GM23338 (cell line): ENCODE results near the gene DNAH8. TPM values are rescaled to one million over a fixed set of nuclear protein-coding genes. Genes with fewer than 3 reads are reported as not detected.

Experiments
- ATAC-seq: fragments of 200-7000 bp; cut with Tn5 transposase; 3 replicates; pipeline ENCODE4 v1.9.1; 2020
- DNase-seq: peaks from one replicate; pipeline ENCODE4 v3.0.0-alpha.2; 2015; ENCODE audit warnings: low spot score
- H2AFZ ChIP-seq: fragments of 200-600 bp; sonication (generic); 2 replicates; pipeline ENCODE4 v1.8.0; 2016; ENCODE audit warnings: antibody characterized with exemption, mild to moderate bottlenecking, moderate library complexity
- H3F3A ChIP-seq: fragments of 200-600 bp; sonication (generic); replicated peaks from 2 replicates; pipeline ENCODE4 v1.8.0; 2017; ENCODE audit warnings: antibody characterized with exemption, mixed run types, low read depth
- H3K27ac ChIP-seq: fragments of 200-600 bp; sonication (generic); 2 replicates; pipeline ENCODE4 v1.6.1; 2016; ENCODE audit warnings: low read depth
- H3K27me3 ChIP-seq: fragments of 200-600 bp; sonication (generic); 2 replicates; pipeline ENCODE4 v1.8.0; 2016; ENCODE audit warnings: mild to moderate bottlenecking, mixed run types, moderate library complexity; ENCODE audit not compliant: insufficient read depth
- H3K36me3 ChIP-seq: fragments of 200-600 bp; sonication (generic); 2 replicates; pipeline ENCODE4 v1.8.0; 2016; ENCODE audit warnings: mild to moderate bottlenecking; ENCODE audit not compliant: insufficient read depth
- H3K4me1 ChIP-seq: fragments of 200-600 bp; sonication (generic); 2 replicates; pipeline ENCODE4 v1.8.0; 2016; ENCODE audit warnings: mild to moderate bottlenecking, moderate library complexity; ENCODE audit not compliant: insufficient read depth
- H3K4me2 ChIP-seq: fragments of 200-600 bp; sonication (generic); 2 replicates; pipeline ENCODE4 v1.7.1; 2017; ENCODE audit warnings: mixed run types
- H3K4me3 ChIP-seq: fragments of 200-600 bp; sonication (generic); 2 replicates; pipeline ENCODE4 v1.6.1; 2016; ENCODE audit warnings: mixed run types
- H3K79me2 ChIP-seq: fragments of 200-600 bp; sonication (generic); replicated peaks from 2 replicates; pipeline ENCODE4 v1.8.0; 2017; ENCODE audit warnings: mild to moderate bottlenecking; ENCODE audit not compliant: insufficient read depth
- H3K9me2 ChIP-seq: fragments of 200-600 bp; sonication (generic); 2 replicates; pipeline ENCODE4 v1.8.0; 2017; ENCODE audit not compliant: insufficient read depth
- H4K20me1 ChIP-seq: fragments of 200-600 bp; sonication (generic); replicated peaks from 2 replicates; pipeline ENCODE4 v1.8.0; 2017; ENCODE audit warnings: mild to moderate bottlenecking; ENCODE audit not compliant: insufficient read depth
- H3K27ac Mint-ChIP-seq: 2 replicates; pipeline ENCODE4 v1.8.0; 2020; ENCODE audit warnings: inconsistent platforms, mild to moderate bottlenecking, moderate library complexity, mixed read lengths
- H3K27me3 Mint-ChIP-seq: 3 replicates; pipeline ENCODE4 v1.8.0; 2022; ENCODE audit warnings: low read depth, mild to moderate bottlenecking, moderate library complexity, mixed read lengths, inconsistent platforms; ENCODE audit not compliant: insufficient read depth, poor library complexity
- H3K36me3 Mint-ChIP-seq: 3 replicates; pipeline ENCODE4 v1.8.0; 2021; ENCODE audit warnings: low read depth, mild to moderate bottlenecking, inconsistent platforms, moderate library complexity, mixed read lengths
- H3K4me1 Mint-ChIP-seq: 3 replicates; pipeline ENCODE4 v1.8.0; 2020; ENCODE audit warnings: mild to moderate bottlenecking, inconsistent platforms, mixed read lengths
- H3K4me3 Mint-ChIP-seq: 3 replicates; pipeline ENCODE4 v1.8.0; 2021; ENCODE audit warnings: moderate library complexity, mild to moderate bottlenecking, inconsistent platforms, mixed read lengths
- H3K9me3 Mint-ChIP-seq: 3 replicates; pipeline ENCODE4 v1.8.0; 2020; ENCODE audit warnings: moderate library complexity, mild to moderate bottlenecking, inconsistent platforms, mixed read lengths
- CTCF ChIP-seq, 2 experiments: fragments of 200-600 bp in 1 of 2; sonication (generic) in 1 of 2; conservative IDR thresholded peaks; 2 replicates each; pipeline versions ENCODE4 v1.5.1 to v1.6.1; 2016 to 2017; ENCODE audit warnings: antibody characterized with exemption in 2 of 2, low read depth in 2 of 2, mild to moderate bottlenecking in 2 of 2, moderate library complexity in 1 of 2
- ETS1 ChIP-seq: IDR thresholded peaks from 2 replicates; pipeline ENCODE4 v1.6.1; 2016; ENCODE audit warnings: antibody characterized with exemption
- EZH2phosphoT487 ChIP-seq: fragments of 200-600 bp; sonication (generic); IDR thresholded peaks from one replicate; pipeline ENCODE4 v1.8.1; 2018; ENCODE audit warnings: antibody characterized with exemption; ENCODE audit not compliant: unreplicated experiment
- JUNB ChIP-seq: IDR thresholded peaks from one replicate; pipeline ENCODE4 v1.6.1; 2016; ENCODE audit warnings: antibody characterized with exemption; ENCODE audit not compliant: unreplicated experiment
- POLR2AphosphoS5 ChIP-seq: IDR thresholded peaks from 2 replicates; pipeline ENCODE4 v1.6.1; 2016; ENCODE audit warnings: antibody characterized with exemption, low read depth
- REST ChIP-seq: IDR thresholded peaks from one replicate; pipeline ENCODE4 v1.6.1; 2018; ENCODE audit warnings: antibody characterized with exemption; ENCODE audit not compliant: unreplicated experiment
- ZNF114 ChIP-seq: fragments of 250-450 bp; sonication (Bioruptor Pico); IDR thresholded peaks from 2 replicates; pipeline ENCODE4 v1.5.0; 2020; ENCODE audit warnings: mild to moderate bottlenecking, moderate library complexity
- polyA plus RNA-seq: library from polyadenylated mRNA; unstranded; fragments of >200 nt; fragmentation: Nextera tagmentation; extraction: Ambion mirVana; gene quantifications from 2 replicates; pipeline ENCODE4 v1.2.1, GENCODE V29; 2016
- total RNA-seq: library from RNA; depleted of rRNA; stranded (reverse); fragments of >200 nt; shearing (Covaris generic); gene quantifications from 2 replicates; pipeline ENCODE4 v1.2.3, GENCODE V29; 2014

The DNAH8 gene
- total and polyA plus RNA-seq, 2 experiments from 2014 or later = 0.02 TPM; not detected in 1

- Histone ChIP-seq H3K27ac (no peak overlapping the region), H3K79me2 (no peaks in the 10 kb centered on the region), H4K20me1 (peaks cover 28% of the 10 kb centered on the region; the same call in 1 of the 2 replicates), H3K27me3 (no peaks in the 10 kb centered on the region), H3F3A (no peaks in the 10 kb centered on the region; the same call in 1 of the 2 replicates), H3K4me1 (no peaks in the 10 kb centered on the region), H3K36me3 (peaks cover 10% of the 10 kb centered on the region), H2AFZ (no peak overlapping the region), H3K4me2 (no peak overlapping the region), H3K4me3 (no peak overlapping the region), H3K9me2 (no peaks in the 10 kb centered on the region)
- ATAC-seq (no peak), DNase-seq (no peak)
- Mint-ChIP-seq H3K9me3 (no peaks in the 10 kb centered on the region), H3K27me3 (no peaks in the 10 kb centered on the region), H3K4me3 (no peak overlapping the region), H3K36me3 (peaks cover 40% of the 10 kb centered on the region), H3K4me1 (no peaks in the 10 kb centered on the region; the same call in 2 of the 3 replicates), H3K27ac (no peak overlapping the region)
- no peak for TF ChIP-seq REST
- no peak for TF ChIP-seq JUNB
- TF ChIP-seq EZH2phosphoT487 = no peak
- TF ChIP-seq CTCF (conservative IDR thresholded peaks at IDR 0.05; ENCODE audit: low read depth in 2 of 2) = no peak
- no peak for TF ChIP-seq ZNF114 (CRISPR knock-in tag)
- TF ChIP-seq POLR2AphosphoS5 = no peak
- no peak for TF ChIP-seq ETS1
These were observed 38.7 kb upstream of the DNAH8 start for GRCh38 chr6:38676236-38676973.
